Trophoblast cell (in vitro differentiated cells and primary cell): ENCODE measurements around the gene SHISA8.

Experiments
- DNase-seq, 2 donors: peaks; one replicate each; pipeline ENCODE4 v3.0.0-alpha.2; 2016
- H2AFZ ChIP-seq: 2 replicates; pipeline ENCODE4 v1.6.1; 2013; ENCODE audit warnings: low read length, moderate library complexity, mild to moderate bottlenecking; ENCODE audit not compliant: insufficient read depth, poor library complexity
- H2AK5ac ChIP-seq: 2 replicates; pipeline ENCODE4 v1.6.1; 2013; ENCODE audit warnings: mild to moderate bottlenecking, low read length
- H2BK120ac ChIP-seq: 2 replicates; pipeline ENCODE4 v1.6.1; 2013; ENCODE audit warnings: low read length, mild to moderate bottlenecking, moderate library complexity; ENCODE audit not compliant: insufficient read depth, poor library complexity
- H2BK12ac ChIP-seq: 2 replicates; pipeline ENCODE4 v1.6.1; 2013; ENCODE audit warnings: mild to moderate bottlenecking, low read length, moderate library complexity
- H2BK5ac ChIP-seq: 2 replicates; pipeline ENCODE4 v1.6.1; 2013; ENCODE audit warnings: low read length, low read depth, moderate library complexity, mild to moderate bottlenecking; ENCODE audit not compliant: poor library complexity
- H3K14ac ChIP-seq: 2 replicates; pipeline ENCODE4 v1.6.1; 2013; ENCODE audit warnings: mild to moderate bottlenecking, low read length
- H3K18ac ChIP-seq: 2 replicates; pipeline ENCODE4 v1.6.1; 2013; ENCODE audit warnings: mild to moderate bottlenecking, low read length
- H3K23ac ChIP-seq: 2 replicates; pipeline ENCODE4 v1.6.1; 2013; ENCODE audit warnings: low read length
- H3K27ac ChIP-seq: 2 replicates; pipeline ENCODE4 v1.5.1; 2013; ENCODE audit warnings: low read depth, mild to moderate bottlenecking, inconsistent platforms, low read length, moderate library complexity
- H3K27me3 ChIP-seq: 2 replicates; pipeline ENCODE4 v1.6.1; 2013; ENCODE audit warnings: inconsistent platforms, mild to moderate bottlenecking, low read length, moderate library complexity; ENCODE audit not compliant: insufficient read depth
- H3K36me3 ChIP-seq, 2 experiments: 1 replicate in 1 of 2; 2 replicates in 1 of 2; pipeline ENCODE4 v1.6.1; 2013; ENCODE audit warnings: low read length in 2 of 2, mild to moderate bottlenecking in 2 of 2, moderate library complexity in 1 of 2; ENCODE audit not compliant: insufficient read depth in 2 of 2, control insufficient read depth in 1 of 2
- H3K4ac ChIP-seq: 2 replicates; pipeline ENCODE4 v1.6.1; 2013; ENCODE audit warnings: low read depth, mild to moderate bottlenecking, low read length, moderate library complexity
- H3K4me1 ChIP-seq, 2 experiments: 1 replicate in 1 of 2; 2 replicates in 1 of 2; pipeline ENCODE4 v1.6.1; 2013; ENCODE audit warnings: low read length in 2 of 2, mild to moderate bottlenecking in 2 of 2, moderate library complexity in 1 of 2; ENCODE audit not compliant: insufficient read depth in 2 of 2, control insufficient read depth in 1 of 2
- H3K4me2 ChIP-seq: 2 replicates; pipeline ENCODE4 v1.6.1; 2013; ENCODE audit warnings: inconsistent platforms, mild to moderate bottlenecking, low read length, moderate library complexity
- H3K4me3 ChIP-seq: 2 replicates; pipeline ENCODE4 v1.5.1; 2013; ENCODE audit warnings: mild to moderate bottlenecking, low read depth, low read length, inconsistent platforms
- H3K79me1 ChIP-seq: one replicate; pipeline ENCODE4 v1.6.1; 2013; ENCODE audit warnings: low read length
- H3K79me2 ChIP-seq: 2 replicates; pipeline ENCODE4 v1.6.1; 2013; ENCODE audit warnings: low read length, mild to moderate bottlenecking; ENCODE audit not compliant: control insufficient read depth, insufficient read depth, poor library complexity
- H3K9ac ChIP-seq: 2 replicates; pipeline ENCODE4 v1.6.1; 2013; ENCODE audit warnings: mild to moderate bottlenecking, low read length
- H3K9me3 ChIP-seq: 2 replicates; pipeline ENCODE4 v1.6.1; 2013; ENCODE audit warnings: low read depth, mild to moderate bottlenecking, control low read depth, inconsistent platforms, low read length; ENCODE audit not compliant: insufficient read depth
- H4K12ac ChIP-seq: 2 replicates; pipeline ENCODE4 v1.6.1; 2013; ENCODE audit warnings: low read depth, mild to moderate bottlenecking, low read length, moderate library complexity
- H4K8ac ChIP-seq: 2 replicates; pipeline ENCODE4 v1.6.1; 2013; ENCODE audit warnings: low read depth, mild to moderate bottlenecking, low read length, moderate library complexity
- H4K91ac ChIP-seq: one replicate; pipeline ENCODE4 v1.6.1; 2013; ENCODE audit warnings: low read depth, mild to moderate bottlenecking, low read length, moderate library complexity
- WGBS: extraction: QIAGEN DNeasy Blood & Tissue Kit; methylation state at CpG from one replicate; pipeline ENCODE4 v1.1.7; 2013; ENCODE audit warnings: missing lambda C conversion rate; ENCODE audit not compliant: insufficient read length, insufficient coverage; ENCODE audit errors: extremely low coverage; 5-methylcytosine and 5-hydroxymethylcytosine counted together

The SHISA8 gene

DNA sequence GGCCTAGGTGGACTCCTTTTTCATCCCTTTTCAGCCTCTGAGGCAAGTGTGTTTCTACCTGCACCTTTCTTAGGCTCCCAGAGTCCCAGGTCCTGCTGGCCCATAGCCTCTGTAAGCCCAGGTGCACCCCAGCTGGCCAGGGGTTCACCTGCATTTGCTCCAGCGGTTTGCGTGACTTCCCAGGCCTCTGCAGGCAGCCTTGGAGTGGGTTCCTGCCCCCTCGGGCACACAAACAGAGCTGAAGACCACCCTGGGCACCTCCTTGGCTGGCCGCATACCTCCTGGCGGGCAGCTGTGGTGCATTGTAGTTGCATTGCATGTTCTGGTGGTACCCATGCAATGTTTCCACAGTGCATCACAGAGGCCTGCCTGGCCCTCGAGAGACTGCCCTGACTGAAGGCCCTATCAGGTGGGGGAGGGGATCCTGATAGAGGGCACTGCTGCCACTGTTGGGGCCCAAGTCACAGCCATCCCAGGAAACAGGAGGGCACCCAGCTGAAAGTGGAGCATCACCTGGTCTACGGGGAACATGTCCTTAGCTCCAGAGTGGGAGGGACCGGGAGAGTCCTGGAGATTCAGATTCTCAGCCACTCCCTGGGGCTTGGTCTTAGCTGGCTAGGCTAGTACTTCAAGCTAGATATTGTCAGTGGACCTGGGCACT is 14.1 kb downstream of the SHISA8 start:
- H4K91ac ChIP-seq = no peak overlapping the region
- H3K4ac ChIP-seq = no peak overlapping the region
- WGBS = no CpG with 5 or more reads among the region's 8 CpGs

DNA sequence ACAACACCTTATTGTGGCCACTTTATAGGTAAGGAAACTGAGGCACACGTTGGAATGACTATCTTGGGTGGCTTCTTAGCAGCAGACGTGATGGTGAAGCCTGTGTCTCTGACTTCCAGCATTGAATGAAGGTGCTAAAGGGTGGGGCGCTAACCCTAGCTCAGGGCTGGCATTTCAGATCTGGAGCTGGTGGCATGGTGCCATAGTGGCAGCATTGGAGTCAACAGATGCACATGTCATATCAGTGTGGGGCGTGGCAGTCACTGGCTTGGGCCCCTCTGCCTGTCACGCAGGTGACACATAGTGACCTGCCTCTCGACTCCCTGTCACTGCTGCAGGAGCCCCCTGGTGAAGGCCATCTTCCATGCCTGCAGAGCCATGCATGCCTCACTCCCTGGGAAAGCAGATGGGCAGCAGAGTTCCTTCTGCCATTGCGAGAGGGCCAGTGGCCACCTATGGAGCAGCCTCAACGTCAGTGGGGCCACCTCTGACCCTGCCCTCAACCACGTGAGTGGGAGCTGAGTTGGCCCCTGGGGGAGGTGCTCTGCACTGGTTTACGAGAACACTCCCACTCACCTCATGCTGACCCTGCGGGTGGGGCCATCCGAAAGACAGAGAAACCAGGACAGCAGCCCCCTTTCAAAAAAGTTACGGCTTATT is 14.8 kb downstream of the SHISA8 start:
- Histone ChIP-seq H2AK5ac (no peak overlapping the region), H2BK120ac (no peak overlapping the region), H3K4ac (no peak overlapping the region), H3K9ac (no peak overlapping the region), H4K91ac (no peak overlapping the region), H2BK12ac (no peak overlapping the region), H3K79me2 (no peaks in the 10 kb centered on the region), H4K8ac (no peak overlapping the region), H3K4me1 (no peaks in the 10 kb centered on the region), H3K14ac (no peak overlapping the region), H3K4me3 (no peak overlapping the region), H3K18ac (no peak overlapping the region), H3K9me3 (no peaks in the 10 kb centered on the region), H4K12ac (no peak overlapping the region), H3K4me2 (no peak overlapping the region), H3K79me1 (no peaks in the 10 kb centered on the region), H3K27me3 (no peaks in the 10 kb centered on the region), H2AFZ (no peak overlapping the region), H2BK5ac (no peak overlapping the region), H3K36me3 (peaks cover 88% of the 10 kb centered on the region in 2 experiments), H3K23ac (no peak overlapping the region), H3K27ac (no peak overlapping the region)
- WGBS = no CpG with 5 or more reads among the region's 13 CpGs
- DNase-seq = no peak

More for the DNA sequence above, 14.1 kb downstream of the SHISA8 start:
- Histone ChIP-seq H2BK12ac (no peak overlapping the region), H3K18ac (no peak overlapping the region), H2AFZ (no peak overlapping the region), H2BK5ac (no peak overlapping the region), H3K14ac (no peak overlapping the region), H3K27ac (no peak overlapping the region), H3K23ac (no peak overlapping the region), H3K4me3 (no peak overlapping the region), H3K79me2 (no peaks in the 10 kb centered on the region), H3K9ac (no peak overlapping the region), H3K27me3 (no peaks in the 10 kb centered on the region), H2BK120ac (no peak overlapping the region), H3K9me3 (no peaks in the 10 kb centered on the region), H4K12ac (no peak overlapping the region), H3K36me3 (peaks cover 90% of the 10 kb centered on the region in 2 experiments), H3K4me2 (no peak overlapping the region), H4K8ac (no peak overlapping the region), H3K4me1 (no peaks in the 10 kb centered on the region), H3K79me1 (no peaks in the 10 kb centered on the region), H2AK5ac (no peak overlapping the region)
- DNase-seq = no peak

DNA sequence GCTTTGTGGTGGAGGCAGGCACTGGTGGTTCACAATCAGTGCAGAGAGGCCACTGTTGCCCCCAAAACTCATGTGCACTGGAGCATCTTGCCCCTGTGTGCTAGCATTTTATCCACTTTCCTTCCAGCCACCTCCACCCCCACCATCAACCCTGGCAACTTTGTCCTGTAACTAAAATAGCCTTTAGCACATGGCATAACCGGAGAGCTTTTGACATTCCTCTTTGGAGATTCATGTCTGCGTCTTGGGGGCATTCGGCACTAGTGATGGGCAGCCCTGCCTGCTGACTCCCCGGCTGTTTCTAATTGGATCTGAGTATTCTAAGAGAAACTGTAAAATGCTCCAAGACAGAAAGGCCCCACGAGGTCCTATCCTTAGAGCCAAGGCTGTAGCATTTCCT is 15.8 kb downstream of the SHISA8 start:
- no CpG with 5 or more reads among the region's 5 CpGs for WGBS

DNA sequence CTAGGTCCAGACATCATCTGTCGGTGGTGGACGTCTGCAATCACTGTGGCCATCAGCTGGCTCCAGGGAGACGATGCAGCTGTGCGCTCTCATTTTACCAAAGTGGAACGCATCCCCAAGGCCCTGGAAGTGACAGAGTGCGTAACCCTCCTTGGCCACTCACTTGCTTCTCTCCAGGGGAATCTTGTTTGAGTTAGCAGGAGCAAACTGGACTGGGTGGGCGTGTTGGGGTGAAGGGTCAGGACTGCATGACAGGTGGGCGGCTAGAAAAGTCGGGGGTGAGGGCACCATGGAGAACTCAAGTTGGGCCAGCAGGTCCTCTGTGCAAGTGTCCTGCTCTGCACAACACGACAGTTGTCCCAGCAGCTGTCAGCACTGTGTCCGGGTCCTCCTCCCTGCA is 16.2 kb downstream of the SHISA8 start:
- no peak overlapping the region for H3K18ac ChIP-seq
- no peak overlapping the region for H2AFZ ChIP-seq
- peaks cover 1% of the 10 kb centered on the region for H3K9me3 ChIP-seq
- H2AK5ac ChIP-seq = no peak overlapping the region
- H4K91ac ChIP-seq = no peak overlapping the region
- no peak overlapping the region for H3K23ac ChIP-seq
- H3K79me1 ChIP-seq = no peaks in the 10 kb centered on the region
- H3K9ac ChIP-seq = no peak overlapping the region
- H3K27ac ChIP-seq = no peak overlapping the region
- H4K8ac ChIP-seq = no peak overlapping the region
- H2BK5ac ChIP-seq = no peak overlapping the region
- DNase-seq = no peak
- H3K36me3 ChIP-seq = peaks cover 84 to 85% of the 10 kb centered on the region in 2 experiments
- no peak overlapping the region for H4K12ac ChIP-seq
- H3K27me3 ChIP-seq = no peaks in the 10 kb centered on the region
- no CpG with 5 or more reads among the region's 11 CpGs for WGBS
- H3K4me3 ChIP-seq = peak overlapping the region; percentile 39
- no peak overlapping the region for H2BK120ac ChIP-seq
- no peak overlapping the region for H3K14ac ChIP-seq
- no peak overlapping the region for H3K4ac ChIP-seq
- H3K4me2 ChIP-seq = no peak overlapping the region
- H3K79me2 ChIP-seq = no peaks in the 10 kb centered on the region
- no peaks in the 10 kb centered on the region for H3K4me1 ChIP-seq
- no peak overlapping the region for H2BK12ac ChIP-seq

More for the DNA sequence above, 15.8 kb downstream of the SHISA8 start:
- no peak overlapping the region for H3K23ac ChIP-seq
- H4K91ac ChIP-seq = no peak overlapping the region
- H2BK120ac ChIP-seq = no peak overlapping the region
- H3K18ac ChIP-seq = no peak overlapping the region
- no peak overlapping the region for H2AK5ac ChIP-seq
- H3K4me2 ChIP-seq = no peak overlapping the region
- no peak overlapping the region for H2AFZ ChIP-seq
- peaks cover 1% of the 10 kb centered on the region for H3K9me3 ChIP-seq
- no peak overlapping the region for H3K14ac ChIP-seq
- DNase-seq = no peak
- H3K27ac ChIP-seq = no peak overlapping the region
- peaks cover 85 to 87% of the 10 kb centered on the region in 2 experiments for H3K36me3 ChIP-seq
- no peak overlapping the region for H2BK5ac ChIP-seq
- no peak overlapping the region for H4K12ac ChIP-seq
- no peaks in the 10 kb centered on the region for H3K4me1 ChIP-seq
- no peaks in the 10 kb centered on the region for H3K27me3 ChIP-seq
- no peak overlapping the region for H3K4me3 ChIP-seq
- no peak overlapping the region for H3K9ac ChIP-seq
- no peaks in the 10 kb centered on the region for H3K79me2 ChIP-seq
- H2BK12ac ChIP-seq = no peak overlapping the region
- H3K79me1 ChIP-seq = no peaks in the 10 kb centered on the region
- no peak overlapping the region for H4K8ac ChIP-seq
- no peak overlapping the region for H3K4ac ChIP-seq
